Suprapubic skin (tissue), 4 donors: ENCODE measurements around the gene MRPL23.

Experiments
- CTCF ChIP-seq, 2 donors: fragments of 200-600 bp in 1 of 2; fragments of 450-650 bp in 1 of 2; sonication (generic) in 1 of 2; IDR thresholded peaks; one replicate each; pipeline ENCODE4 v1.5.1; 2016 to 2019; ENCODE audit warnings: antibody characterized with exemption in 2 of 2, mild to moderate bottlenecking in 1 of 2, moderate library complexity in 1 of 2
- EP300 ChIP-seq: sonication (generic); formaldehyde crosslinking; IDR thresholded peaks from one replicate; pipeline ENCODE4 v1.6.1; 2017; ENCODE audit warnings: antibody characterized with exemption
- POLR2A ChIP-seq, 2 donors: fragments of 450-650 bp; IDR thresholded peaks; one replicate each; pipeline ENCODE4 v1.6.1; 2017; ENCODE audit warnings: antibody characterized with exemption in 2 of 2, mild to moderate bottlenecking in 2 of 2, moderate library complexity in 2 of 2
- POLR2AphosphoS5 ChIP-seq, 3 donors: sonication (generic); formaldehyde crosslinking; IDR thresholded peaks; one replicate each; pipeline ENCODE4 v1.6.1; 2017; ENCODE audit warnings: antibody characterized with exemption in 3 of 3

GRCh38 chr11:1992111-1992510 is 45.0 kb downstream of the MRPL23 start:
- TF ChIP-seq CTCF (IDR thresholded peaks at IDR 0.05) = no peak
- no peak for TF ChIP-seq POLR2A (IDR thresholded peaks at IDR 0.05)
- no peak for TF ChIP-seq EP300
- TF ChIP-seq POLR2AphosphoS5 (IDR thresholded peaks at IDR 0.05) = no peak
